HepG2 (cell line): ENCODE measurements around the gene LRPPRC. TPM values are rescaled to one million over a fixed set of nuclear protein-coding genes. Genes with fewer than 3 reads are reported as not detected.

ENCODE experiments used
- FIP1L1 ChIP-seq: fragments of 200-400 bp; formaldehyde crosslinking; IDR thresholded peaks from 2 replicates; pipeline ENCODE4 v1.6.1; 2018; ENCODE audit warnings: low read depth, mild to moderate bottlenecking, low read length, moderate library complexity, borderline replicate concordance; ENCODE audit not compliant: insufficient read depth
- HOXA7 ChIP-seq: sonication (generic); formaldehyde crosslinking; IDR thresholded peaks from 2 replicates; pipeline ENCODE4 v1.8.1; 2022; ENCODE audit warnings: mild to moderate bottlenecking, missing genetic modification reagents, moderate library complexity
- KDM5B ChIP-seq: sonication (generic); formaldehyde crosslinking; IDR thresholded peaks from 2 replicates; pipeline ENCODE4 v1.4.0; 2020; ENCODE audit warnings: missing genetic modification reagents, mild to moderate bottlenecking, borderline replicate concordance
- MTA1 ChIP-seq: sonication (generic); formaldehyde crosslinking; IDR thresholded peaks from 2 replicates; pipeline ENCODE4 v1.4.0; 2020; ENCODE audit warnings: missing genetic modification reagents, mild to moderate bottlenecking, borderline replicate concordance
- NFYC ChIP-seq: IDR thresholded peaks from 2 replicates; pipeline ENCODE4 v1.6.1; 2016; ENCODE audit warnings: missing genetic modification reagents, missing compliant biosample characterization
- POLR2G ChIP-seq: fragments of 200-400 bp; formaldehyde crosslinking; IDR thresholded peaks from 2 replicates; pipeline ENCODE4 v1.6.1; 2018; ENCODE audit warnings: mild to moderate bottlenecking, low read depth, low read length, moderate library complexity
- RCOR2 ChIP-seq: IDR thresholded peaks from 2 replicates; pipeline ENCODE4 v1.6.1; 2016; ENCODE audit warnings: missing biosample characterization, missing genetic modification reagents
- SKI ChIP-seq: fragments of 450-650 bp; IDR thresholded peaks from one replicate; pipeline ENCODE4 v1.6.1; 2018; ENCODE audit warnings: mild to moderate bottlenecking; ENCODE audit not compliant: partially characterized antibody
- TAF1 ChIP-seq: sonication (generic); formaldehyde crosslinking; IDR thresholded peaks from 2 replicates; pipeline ENCODE4 v1.4.0; 2020; ENCODE audit warnings: missing genetic modification reagents
- TSC22D2 ChIP-seq: sonication (generic); formaldehyde crosslinking; IDR thresholded peaks from 2 replicates; pipeline ENCODE4 v1.5.1; 2020; ENCODE audit warnings: missing genetic modification reagents, mild to moderate bottlenecking, borderline replicate concordance
- ZIK1 ChIP-seq: sonication (generic); formaldehyde crosslinking; IDR thresholded peaks from 2 replicates; pipeline ENCODE4 v1.5.0; 2020; ENCODE audit warnings: mild to moderate bottlenecking, low read depth, missing genetic modification reagents, borderline replicate concordance
- ZMYM3 ChIP-seq: sonication (generic); formaldehyde crosslinking; IDR thresholded peaks from 2 replicates; pipeline ENCODE4 v1.5.1; 2020; ENCODE audit warnings: mild to moderate bottlenecking, missing genetic modification reagents
- ZNF121 ChIP-seq: sonication (generic); formaldehyde crosslinking; IDR thresholded peaks from 2 replicates; pipeline ENCODE4 v1.5.0; 2020; ENCODE audit warnings: mild to moderate bottlenecking, missing genetic modification reagents
- ZNF546 ChIP-seq: sonication (generic); formaldehyde crosslinking; conservative IDR thresholded peaks from 2 replicates; pipeline ENCODE4 v1.8.1; 2023; ENCODE audit warnings: mild to moderate bottlenecking, missing genetic modification reagents
- ZNF660 ChIP-seq: sonication (generic); formaldehyde crosslinking; IDR thresholded peaks from 2 replicates; pipeline ENCODE4 v1.5.1; 2020; ENCODE audit warnings: mild to moderate bottlenecking, low read depth, missing genetic modification reagents, borderline replicate concordance
- ZNF766 ChIP-seq: sonication (generic); formaldehyde crosslinking; IDR thresholded peaks from 2 replicates; pipeline ENCODE4 v1.5.0; 2020; ENCODE audit warnings: missing genetic modification reagents, borderline replicate concordance
- ZNF772 ChIP-seq: sonication (generic); formaldehyde crosslinking; IDR thresholded peaks from 2 replicates; pipeline ENCODE4 v1.5.0; 2020; ENCODE audit warnings: mild to moderate bottlenecking, missing genetic modification reagents
- polyA plus RNA-seq, 8 experiments: library from polyadenylated mRNA; depleted of rRNA in 3 of 8; stranded (reverse) in 7 of 8; unstranded in 1 of 8; fragments of >200 nt; fragmentation: Illumina TruSeq in 4 of 8; extraction: Trizol in 4 of 8; gene quantifications; 2 replicates each; pipeline versions ENCODE4 v1.2.1 to v1.2.3, GENCODE V29; 2011 to 2016; ENCODE audit warnings: low read depth in 4 of 8, missing spikeins in 1 of 8, mixed read lengths in 1 of 8; ENCODE audit not compliant: insufficient read depth in 1 of 8
- total RNA-seq, 5 experiments: library from RNA; depleted of rRNA; stranded (reverse); fragments of >200 nt; fragmentation: Illumina TruSeq; extraction: Trizol; gene quantifications; 2 replicates each; pipeline ENCODE4 v1.2.3, GENCODE V29; 2016; ENCODE audit warnings: low read depth in 1 of 5
- TF ChIP-seq, protein P1 (sequence below): sonication (generic); formaldehyde crosslinking; IDR thresholded peaks from 2 replicates; pipeline ENCODE4; 2020; ENCODE audit warnings: missing genetic modification reagents, mild to moderate bottlenecking, borderline replicate concordance
- TF ChIP-seq, protein P2 (sequence below): sonication (generic); formaldehyde crosslinking; IDR thresholded peaks from 2 replicates; pipeline ENCODE4 v1.4.0; 2020; ENCODE audit warnings: missing genetic modification reagents
- TF ChIP-seq, protein P3 (sequence below): IDR thresholded peaks from 2 replicates; pipeline ENCODE4 v1.6.1; 2016; ENCODE audit warnings: missing genetic modification reagents, missing compliant biosample characterization
- TF ChIP-seq, protein P4 (sequence below): sonication (generic); formaldehyde crosslinking; conservative IDR thresholded peaks from 2 replicates; pipeline ENCODE4 v1.4.0; 2020; ENCODE audit warnings: missing genetic modification reagents
- TF ChIP-seq, protein P5 (sequence below): sonication (generic); formaldehyde crosslinking; IDR thresholded peaks from 2 replicates; pipeline ENCODE4 v1.5.1; 2020; ENCODE audit warnings: missing genetic modification reagents, mild to moderate bottlenecking, borderline replicate concordance

LRPPRC gene
- total and polyA plus RNA-seq, 2 of the 13 experiments (the other 11 are each of a cell fraction or from before 2014, with no cell fraction given) = 117 to 167 TPM

- TF ChIP-seq, protein P1, sequence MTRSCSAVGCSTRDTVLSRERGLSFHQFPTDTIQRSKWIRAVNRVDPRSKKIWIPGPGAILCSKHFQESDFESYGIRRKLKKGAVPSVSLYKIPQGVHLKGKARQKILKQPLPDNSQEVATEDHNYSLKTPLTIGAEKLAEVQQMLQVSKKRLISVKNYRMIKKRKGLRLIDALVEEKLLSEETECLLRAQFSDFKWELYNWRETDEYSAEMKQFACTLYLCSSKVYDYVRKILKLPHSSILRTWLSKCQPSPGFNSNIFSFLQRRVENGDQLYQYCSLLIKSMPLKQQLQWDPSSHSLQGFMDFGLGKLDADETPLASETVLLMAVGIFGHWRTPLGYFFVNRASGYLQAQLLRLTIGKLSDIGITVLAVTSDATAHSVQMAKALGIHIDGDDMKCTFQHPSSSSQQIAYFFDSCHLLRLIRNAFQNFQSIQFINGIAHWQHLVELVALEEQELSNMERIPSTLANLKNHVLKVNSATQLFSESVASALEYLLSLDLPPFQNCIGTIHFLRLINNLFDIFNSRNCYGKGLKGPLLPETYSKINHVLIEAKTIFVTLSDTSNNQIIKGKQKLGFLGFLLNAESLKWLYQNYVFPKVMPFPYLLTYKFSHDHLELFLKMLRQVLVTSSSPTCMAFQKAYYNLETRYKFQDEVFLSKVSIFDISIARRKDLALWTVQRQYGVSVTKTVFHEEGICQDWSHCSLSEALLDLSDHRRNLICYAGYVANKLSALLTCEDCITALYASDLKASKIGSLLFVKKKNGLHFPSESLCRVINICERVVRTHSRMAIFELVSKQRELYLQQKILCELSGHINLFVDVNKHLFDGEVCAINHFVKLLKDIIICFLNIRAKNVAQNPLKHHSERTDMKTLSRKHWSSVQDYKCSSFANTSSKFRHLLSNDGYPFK = peak; percentile 49
- TF ChIP-seq, protein P2, sequence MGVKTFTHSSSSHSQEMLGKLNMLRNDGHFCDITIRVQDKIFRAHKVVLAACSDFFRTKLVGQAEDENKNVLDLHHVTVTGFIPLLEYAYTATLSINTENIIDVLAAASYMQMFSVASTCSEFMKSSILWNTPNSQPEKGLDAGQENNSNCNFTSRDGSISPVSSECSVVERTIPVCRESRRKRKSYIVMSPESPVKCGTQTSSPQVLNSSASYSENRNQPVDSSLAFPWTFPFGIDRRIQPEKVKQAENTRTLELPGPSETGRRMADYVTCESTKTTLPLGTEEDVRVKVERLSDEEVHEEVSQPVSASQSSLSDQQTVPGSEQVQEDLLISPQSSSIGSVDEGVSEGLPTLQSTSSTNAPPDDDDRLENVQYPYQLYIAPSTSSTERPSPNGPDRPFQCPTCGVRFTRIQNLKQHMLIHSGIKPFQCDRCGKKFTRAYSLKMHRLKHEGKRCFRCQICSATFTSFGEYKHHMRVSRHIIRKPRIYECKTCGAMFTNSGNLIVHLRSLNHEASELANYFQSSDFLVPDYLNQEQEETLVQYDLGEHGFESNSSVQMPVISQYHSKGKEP = no peak
- TF ChIP-seq ZIK1 (CRISPR knock-in tag) (peak; percentile 88), ZNF546 (0 out of 2 replicates have a peak, but pooled peaks have one; percentile 72), ZNF766 (no peak), SKI (peak; percentile 9), KDM5B (CRISPR knock-in tag) (peak; percentile 81; the same call in 1 of the 2 replicates), ZMYM3 (CRISPR knock-in tag) (peak; percentile 49; the same call in 1 of the 2 replicates), MTA1 (no peak), ZNF660 (no peak), ZNF772 (CRISPR knock-in tag) (peak; percentile 16), POLR2G (peak; percentile 96), ZNF121 (no peak), RCOR2 (CRISPR knock-in tag) (no peak), FIP1L1 (no peak), TAF1 (CRISPR knock-in tag) (peak; percentile 93), TSC22D2 (peak; percentile 29), HOXA7 (CRISPR knock-in tag) (no peak), NFYC (CRISPR knock-in tag) (peak; percentile 45)
- TF ChIP-seq, protein P3, sequence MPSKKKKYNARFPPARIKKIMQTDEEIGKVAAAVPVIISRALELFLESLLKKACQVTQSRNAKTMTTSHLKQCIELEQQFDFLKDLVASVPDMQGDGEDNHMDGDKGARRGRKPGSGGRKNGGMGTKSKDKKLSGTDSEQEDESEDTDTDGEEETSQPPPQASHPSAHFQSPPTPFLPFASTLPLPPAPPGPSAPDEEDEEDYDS (CRISPR knock-in tag) = peak; percentile 95
- TF ChIP-seq, protein P4, sequence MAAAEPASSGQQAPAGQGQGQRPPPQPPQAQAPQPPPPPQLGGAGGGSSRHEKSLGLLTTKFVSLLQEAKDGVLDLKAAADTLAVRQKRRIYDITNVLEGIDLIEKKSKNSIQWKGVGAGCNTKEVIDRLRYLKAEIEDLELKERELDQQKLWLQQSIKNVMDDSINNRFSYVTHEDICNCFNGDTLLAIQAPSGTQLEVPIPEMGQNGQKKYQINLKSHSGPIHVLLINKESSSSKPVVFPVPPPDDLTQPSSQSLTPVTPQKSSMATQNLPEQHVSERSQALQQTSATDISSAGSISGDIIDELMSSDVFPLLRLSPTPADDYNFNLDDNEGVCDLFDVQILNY (CRISPR knock-in tag) = peak; percentile 82
- TF ChIP-seq, protein P5, sequence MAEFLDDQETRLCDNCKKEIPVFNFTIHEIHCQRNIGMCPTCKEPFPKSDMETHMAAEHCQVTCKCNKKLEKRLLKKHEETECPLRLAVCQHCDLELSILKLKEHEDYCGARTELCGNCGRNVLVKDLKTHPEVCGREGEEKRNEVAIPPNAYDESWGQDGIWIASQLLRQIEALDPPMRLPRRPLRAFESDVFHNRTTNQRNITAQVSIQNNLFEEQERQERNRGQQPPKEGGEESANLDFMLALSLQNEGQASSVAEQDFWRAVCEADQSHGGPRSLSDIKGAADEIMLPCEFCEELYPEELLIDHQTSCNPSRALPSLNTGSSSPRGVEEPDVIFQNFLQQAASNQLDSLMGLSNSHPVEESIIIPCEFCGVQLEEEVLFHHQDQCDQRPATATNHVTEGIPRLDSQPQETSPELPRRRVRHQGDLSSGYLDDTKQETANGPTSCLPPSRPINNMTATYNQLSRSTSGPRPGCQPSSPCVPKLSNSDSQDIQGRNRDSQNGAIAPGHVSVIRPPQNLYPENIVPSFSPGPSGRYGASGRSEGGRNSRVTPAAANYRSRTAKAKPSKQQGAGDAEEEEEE (CRISPR knock-in tag) = no peak
Measured at GRCh38 chr2:43995733-43996533, at the start of gene LRPPRC (continued).
